GM18526 (cell line): ENCODE results near the gene SLC36A1.

Experiments used
- POLR2A ChIP-seq: IDR thresholded peaks from 3 replicates; pipeline ENCODE4 v1.6.1; 2011; ENCODE audit not compliant: insufficient read length; ENCODE audit errors: extremely low read depth

The SLC36A1 gene

DNA sequence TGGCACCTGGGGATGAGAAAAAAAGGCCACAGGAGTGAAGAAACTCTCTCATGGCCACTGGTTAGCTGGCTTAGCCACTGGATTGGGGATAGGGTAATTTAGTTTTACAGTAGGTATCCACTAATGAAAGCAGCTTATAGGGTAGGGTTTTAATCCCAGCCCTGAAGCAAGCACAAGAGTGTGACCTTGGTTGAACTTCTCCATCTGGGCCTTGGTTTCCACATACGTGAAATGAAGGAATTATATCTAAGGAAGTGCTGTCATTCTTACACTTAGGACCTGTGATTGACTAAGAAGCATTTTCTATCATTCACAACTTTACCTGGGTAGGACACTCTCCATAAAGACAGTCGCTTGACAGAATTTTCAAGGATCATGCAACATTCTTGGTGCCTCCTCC is 94.2 kb downstream of the SLC36A1 start:
- TF ChIP-seq POLR2A = no peak
